HG02943 (cell line): ENCODE measurements around the gene SLC17A9.

ENCODE experiments used
- ATAC-seq: cut with Tn5 transposase; IDR thresholded peaks from one replicate; pipeline ENCODE4 v1.9.1; 2021; ENCODE audit warnings: mild to moderate bottlenecking, low read depth, moderate library complexity; ENCODE audit not compliant: unreplicated experiment

SLC17A9 gene

DNA sequence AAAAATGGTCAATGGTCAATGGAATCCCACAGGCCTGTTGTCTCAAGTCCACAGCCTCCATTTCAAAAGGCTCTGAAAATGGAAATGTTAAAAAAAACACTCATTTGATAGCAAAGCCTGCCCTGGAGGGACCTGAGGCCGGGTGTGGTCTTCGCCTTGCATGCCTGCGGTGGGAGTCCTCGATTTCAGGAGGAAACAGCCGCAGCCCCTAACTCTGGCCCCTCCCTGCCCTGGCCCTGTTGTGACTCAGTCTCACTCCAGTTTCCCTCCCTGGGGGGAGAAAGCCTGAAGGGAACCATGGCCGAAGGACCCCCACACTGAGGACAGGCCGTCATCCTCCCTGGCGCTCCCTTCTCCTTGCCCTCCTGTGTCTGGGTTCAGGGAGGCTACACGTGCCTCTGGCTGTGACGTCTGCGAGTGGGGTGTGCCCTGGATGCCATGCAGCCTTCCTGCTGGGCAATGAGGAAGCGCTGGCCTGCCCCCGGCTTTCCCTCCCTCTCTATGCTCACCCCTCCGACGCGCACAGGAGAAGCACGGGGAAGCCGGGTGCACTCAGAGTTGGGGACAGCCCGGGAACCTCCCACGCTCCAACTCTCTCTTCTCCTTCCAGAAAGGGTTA is 45.0 kb downstream of the SLC17A9 start:
- no peak for ATAC-seq

DNA sequence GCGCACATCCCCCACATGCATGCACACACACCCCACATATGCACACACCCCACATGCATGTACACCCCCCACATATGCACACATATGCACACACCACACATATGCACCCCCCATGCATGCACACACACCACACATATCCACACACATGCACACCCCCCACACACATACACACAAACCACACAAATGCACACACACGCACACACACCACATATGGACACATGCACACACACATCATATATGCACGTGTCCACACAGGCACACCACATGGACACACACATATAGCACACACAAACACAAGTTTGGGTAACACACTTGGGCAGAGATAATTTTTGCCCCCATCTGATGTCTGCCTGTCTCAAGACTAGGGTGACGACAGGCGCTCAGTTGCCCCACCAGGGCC is 45.9 kb downstream of the SLC17A9 start:
- no peak for ATAC-seq

DNA sequence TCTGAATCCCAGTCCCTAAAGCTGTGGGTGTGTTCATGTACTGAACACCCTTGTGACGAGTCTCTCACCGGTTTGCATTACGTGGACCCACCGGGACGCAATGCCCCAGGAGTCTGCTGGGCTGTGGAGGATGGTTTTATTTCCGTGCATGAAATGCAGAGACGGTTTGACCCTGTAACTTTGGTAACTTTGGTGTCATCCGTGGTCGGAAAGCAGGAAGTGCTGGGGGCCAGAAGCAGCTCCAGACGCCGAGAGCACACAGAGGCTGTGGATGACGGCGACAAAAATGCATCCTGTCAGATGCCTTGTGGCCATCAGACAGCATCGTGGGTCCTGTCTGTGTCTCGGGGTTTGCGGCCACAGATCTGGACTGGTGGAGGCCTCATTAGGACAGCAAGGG is 47.1 kb downstream of the SLC17A9 start:
- no peak for ATAC-seq

DNA sequence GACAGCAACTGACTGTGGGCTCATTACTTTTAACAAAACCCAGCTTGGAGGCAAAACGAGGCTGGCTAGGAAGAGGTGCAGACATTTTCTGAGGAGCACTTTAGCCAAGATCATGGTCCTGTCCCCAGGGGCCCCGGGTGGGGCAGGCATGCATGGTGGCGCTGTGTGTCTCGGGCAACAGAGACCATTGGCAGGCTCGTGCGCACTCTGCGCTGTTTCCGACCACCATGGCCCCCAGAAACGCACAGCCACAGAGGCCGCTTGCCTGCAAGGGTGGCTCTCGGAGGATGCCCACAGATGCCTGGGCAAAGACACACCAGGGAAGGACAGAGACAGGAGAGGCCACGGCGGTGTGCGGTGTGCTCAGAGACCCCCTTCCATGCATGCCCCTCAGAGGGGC is 47.5 kb downstream of the SLC17A9 start:
- no peak for ATAC-seq

DNA sequence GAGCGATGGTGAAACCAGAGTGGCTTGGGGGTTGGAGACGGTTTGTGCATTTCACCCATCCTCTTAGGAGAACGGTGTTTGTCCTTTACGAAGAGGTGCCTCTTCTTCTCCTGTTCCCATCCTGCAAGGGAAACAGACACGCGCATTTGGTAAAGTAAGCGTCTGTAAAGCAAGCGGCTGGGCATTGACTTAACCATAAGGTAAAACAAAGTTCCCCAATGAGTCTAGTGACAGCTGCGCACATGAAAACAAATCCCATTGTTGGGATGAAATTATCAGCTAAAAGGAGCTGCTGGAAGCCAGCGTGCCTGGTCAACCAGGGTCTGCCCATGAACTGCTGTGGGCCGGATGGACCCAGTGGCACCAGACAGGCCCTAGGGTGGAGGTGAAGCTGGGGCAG is 48.4 kb downstream of the SLC17A9 start:
- ATAC-seq = no peak

DNA sequence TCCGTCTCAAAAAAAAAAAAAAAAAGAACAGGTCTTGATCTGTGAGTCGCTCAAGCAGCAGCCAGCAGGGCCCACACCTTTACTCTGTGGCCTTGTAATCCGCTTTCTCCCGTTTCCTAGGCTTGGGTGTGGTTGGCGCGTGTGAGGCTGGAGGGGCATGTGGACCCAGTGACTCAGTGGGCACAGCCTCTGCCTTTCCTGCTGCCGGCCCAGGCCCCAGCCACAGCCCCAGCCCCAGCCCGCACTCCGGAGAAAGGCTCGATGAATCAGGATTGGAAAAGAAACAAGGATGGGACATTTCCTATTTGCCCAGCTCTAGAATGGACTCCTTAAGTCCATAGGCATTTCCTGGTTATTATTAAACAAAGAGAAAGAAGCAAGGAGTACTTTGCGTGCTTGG is 50.0 kb downstream of the SLC17A9 start:
- no peak for ATAC-seq

DNA sequence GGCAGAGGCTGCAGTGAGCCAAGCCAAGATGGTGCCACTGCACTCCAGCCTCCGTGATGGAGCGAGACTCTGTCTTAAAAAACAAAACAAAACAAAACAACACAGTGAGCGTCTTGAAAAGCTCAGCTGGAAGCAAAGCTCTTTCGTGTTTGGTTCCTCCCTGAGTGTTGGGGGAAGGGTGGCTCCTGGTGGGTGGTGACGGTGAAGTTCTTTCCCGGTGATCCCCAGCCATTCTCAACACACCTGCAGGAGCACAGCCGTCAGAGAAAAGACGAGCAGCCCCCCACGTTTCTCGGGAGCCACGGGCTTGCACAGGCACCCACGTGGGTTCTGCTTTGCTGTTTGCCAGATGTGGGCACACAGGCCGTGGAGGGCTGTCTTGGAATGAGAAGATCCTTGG is 51.0 kb downstream of the SLC17A9 start:
- no peak for ATAC-seq

DNA sequence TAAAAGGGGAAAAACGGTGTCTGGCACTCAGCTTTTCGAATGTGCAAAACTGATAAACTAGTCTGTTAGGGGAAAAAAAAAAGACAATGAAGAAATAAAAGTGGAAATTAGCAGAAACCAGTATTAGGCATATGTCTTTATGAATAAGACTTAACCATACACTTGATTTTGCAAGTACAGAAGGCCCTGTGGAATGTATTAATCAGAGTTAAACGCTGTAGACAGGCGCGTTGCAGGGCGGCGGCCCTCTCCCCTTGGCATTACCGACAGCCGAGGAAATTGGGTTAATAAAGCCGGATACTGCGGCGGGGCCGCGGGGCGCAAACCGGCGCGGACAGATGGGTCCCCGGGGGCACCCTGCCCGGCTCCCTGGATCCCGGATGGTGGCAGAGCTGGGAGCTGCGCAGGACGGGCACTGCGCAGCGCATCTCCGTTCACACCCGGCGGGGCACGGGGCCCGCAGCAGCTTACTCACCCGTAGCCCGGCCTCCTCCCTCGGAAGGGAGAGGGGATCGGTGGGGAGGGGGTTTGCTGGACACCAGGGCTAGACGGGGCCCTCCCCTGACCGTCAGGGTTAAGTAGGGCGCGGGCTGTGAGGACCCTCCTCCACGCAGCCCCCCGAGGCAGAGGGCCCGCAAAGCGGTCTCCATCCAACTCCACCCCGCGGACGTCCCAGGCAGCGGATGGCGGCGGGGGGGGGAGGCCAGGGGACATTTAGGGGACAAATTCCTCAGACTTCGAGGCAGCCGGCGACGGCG is 52.3 kb downstream of the SLC17A9 start:
- no peak for ATAC-seq

DNA sequence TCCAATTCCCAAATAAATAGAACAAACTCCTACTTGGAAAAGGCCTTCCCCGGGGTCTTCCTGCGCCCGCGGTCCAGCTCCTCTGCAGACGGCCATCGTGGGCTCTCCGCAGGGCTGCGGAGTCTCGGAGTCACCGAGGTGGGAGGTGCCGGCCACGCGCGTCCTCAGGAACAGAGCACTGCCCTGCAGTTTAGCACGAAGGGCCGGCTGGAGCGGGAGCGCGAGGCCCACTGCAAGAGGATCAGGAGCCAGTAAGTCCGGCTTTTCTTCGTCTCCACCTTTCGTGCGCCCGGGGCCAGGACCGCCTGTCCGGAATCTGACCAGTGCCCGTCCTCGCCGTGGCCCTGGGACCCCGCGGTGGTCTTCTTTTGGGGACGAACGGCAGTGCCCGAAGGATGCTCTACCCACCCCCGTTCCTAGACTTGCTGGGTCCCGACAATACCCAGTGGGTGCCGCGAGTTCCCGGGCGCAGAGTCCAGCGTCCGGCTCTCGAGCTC is 52.9 kb downstream of the SLC17A9 start:
- ATAC-seq = no peak

DNA sequence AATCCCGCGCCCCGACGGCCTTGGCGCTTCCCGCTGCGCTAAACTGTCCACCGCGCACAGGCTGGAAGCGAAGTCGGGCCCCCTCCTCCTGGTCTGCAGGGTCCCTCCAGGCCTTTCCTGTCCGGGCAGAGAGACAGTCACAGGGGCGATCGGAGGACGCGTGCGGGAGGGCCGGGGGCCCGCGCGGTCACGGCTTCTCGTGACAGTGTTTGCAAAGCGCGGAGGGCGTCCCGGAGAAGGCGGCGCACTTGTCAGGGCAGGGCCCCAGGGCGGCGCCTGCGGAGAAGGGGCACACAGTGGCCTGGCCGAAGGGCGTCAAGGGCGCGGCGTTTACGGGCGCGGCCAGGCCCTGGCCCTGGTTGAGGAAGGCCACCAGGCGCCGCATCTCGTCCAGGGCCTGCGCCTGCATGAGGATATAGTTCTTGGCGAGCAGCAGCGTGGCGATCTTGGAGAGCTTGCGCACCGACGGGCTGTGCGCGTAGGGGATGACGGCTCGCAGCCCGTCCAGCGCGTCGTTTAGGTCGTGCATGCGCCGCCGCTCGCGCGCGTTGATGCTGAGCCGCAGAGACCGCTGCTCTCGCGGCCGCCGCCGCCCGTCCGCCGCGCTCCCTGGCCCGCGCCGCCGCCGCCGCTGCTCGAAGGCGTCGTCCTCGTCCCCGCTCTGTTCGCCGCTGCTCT is 53.5 kb downstream of the SLC17A9 start:
- ATAC-seq = no peak

DNA sequence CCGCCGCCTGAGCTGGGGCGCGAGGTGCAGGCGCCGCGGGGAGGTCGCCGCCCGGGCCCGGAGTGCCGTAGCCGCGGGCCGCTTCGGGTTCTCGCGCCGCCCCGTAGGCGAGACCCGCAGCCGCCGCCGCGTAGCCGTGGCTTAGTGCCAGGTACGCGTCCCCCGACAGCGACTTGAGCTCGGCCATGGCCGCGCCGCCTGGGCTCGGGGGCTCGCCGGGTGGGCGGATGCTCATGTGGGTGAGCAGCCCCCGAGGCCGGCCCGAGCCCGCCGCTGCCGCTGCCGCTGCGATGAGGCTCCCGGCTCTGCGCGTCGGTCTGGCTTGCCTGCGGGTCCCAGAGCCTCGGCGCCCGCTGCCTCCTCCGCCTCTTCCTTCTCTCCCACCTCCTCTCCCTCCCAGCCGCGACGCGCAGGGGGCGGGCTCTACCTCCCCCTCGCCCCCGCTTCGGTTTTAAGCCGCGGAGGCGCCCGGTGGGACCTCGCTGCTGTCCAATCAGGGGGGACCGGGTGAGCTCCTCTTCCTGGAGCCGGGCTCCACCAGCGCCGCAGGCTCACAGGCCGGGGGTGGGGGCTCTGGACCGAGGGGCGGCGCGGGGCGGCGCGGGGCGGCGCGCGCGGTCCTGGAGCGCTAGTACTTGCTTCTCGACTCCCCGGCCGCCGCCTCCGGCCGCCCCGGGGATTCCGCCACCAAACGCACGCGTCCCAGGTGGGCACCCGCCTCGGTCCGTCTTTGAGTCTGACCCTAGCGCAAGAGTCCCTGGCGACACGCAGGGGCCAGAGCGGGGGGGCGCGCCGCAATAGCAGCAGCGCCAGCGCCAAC is 54.2 kb downstream of the SLC17A9 start, which contains the start of gene BHLHE23:
TSS of gene BHLHE23 (minus strand) at position 425 of the 820 bp plus-strand sequence. CDS start at position 235, 190 bp downstream.
- no peak for ATAC-seq

DNA sequence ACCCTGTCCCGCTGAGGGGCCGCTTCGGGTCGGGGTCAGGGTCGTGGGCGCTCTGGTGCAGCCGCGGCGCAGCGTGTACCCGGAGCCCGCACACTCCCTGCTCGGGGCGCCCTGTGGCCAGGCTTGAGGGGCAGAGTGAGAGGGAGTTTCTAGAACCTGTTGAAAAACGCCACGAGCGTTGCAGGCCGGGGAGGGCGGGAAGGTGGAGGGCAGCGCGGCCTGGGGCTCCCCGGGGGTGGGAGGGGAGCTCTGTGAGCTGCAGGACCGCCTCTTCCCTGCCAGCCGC is 54.8 kb downstream of the SLC17A9 start:
- ATAC-seq = no peak

DNA sequence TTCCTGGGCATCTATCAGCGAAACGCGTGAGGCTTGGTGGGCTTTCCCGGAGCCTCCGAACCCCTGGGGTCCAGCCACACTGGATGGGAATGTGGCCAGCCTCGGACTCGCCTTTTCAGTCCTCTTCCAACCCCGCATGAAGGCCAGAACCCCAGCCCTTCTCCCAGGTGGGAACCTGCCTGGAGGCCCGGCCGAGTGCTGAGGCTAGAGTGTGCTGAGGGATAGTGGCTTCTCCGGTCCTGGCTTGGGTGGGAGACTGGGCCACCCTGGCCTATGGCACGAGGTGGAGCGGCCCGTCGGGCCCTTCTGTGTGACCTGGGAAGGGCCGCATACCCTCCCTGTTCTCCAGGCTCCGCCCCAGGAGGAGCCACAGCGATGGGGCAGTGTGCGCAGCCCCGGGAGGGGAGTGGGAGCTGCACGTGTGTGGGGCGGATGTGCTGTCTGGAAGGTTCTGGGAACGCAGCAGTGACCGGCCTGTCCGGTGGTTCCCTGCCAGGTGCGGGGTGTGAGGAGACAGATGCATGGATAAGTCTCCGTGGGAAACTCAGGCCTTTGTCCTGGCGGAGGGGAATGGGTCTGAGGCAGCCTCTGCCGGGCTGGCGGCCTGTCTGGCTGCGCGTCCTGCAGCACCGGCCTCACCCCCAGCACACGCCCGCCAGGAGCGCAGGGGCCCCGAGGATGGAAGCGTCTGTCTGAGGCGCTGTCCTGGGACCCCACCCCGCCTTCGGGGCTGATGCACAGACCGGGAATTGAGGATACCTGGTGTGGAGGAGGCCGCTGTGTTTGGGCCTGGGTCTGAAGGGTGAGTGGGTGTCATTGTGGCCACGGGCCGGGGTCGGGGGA is 55.4 kb downstream of the SLC17A9 start:
- no peak for ATAC-seq

DNA sequence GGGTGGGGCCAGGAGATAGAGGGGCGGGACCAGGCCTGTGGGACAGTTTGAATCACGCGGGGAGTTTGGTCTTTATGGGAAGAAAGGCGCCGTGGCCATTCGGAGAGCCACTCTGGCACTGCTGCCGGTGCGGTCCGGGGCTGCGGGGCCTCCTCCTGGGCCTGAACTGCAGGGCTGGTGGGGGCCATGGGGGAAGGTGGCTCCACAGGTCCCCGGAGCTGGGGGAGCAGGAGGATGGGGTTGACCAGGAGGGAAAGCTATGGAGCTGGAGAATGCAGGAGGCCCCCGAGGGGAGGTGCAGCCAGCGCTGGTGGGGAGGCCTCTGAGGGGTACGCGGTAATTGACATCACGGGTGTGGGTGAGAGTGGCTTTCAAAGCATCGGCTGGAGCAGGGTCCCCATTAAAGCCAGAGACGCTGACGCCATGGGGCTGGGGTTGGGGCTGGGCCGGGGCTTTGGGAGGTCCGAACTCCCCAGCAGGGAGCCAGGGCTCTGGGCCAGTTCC is 56.1 kb downstream of the SLC17A9 start:
- no peak for ATAC-seq

DNA sequence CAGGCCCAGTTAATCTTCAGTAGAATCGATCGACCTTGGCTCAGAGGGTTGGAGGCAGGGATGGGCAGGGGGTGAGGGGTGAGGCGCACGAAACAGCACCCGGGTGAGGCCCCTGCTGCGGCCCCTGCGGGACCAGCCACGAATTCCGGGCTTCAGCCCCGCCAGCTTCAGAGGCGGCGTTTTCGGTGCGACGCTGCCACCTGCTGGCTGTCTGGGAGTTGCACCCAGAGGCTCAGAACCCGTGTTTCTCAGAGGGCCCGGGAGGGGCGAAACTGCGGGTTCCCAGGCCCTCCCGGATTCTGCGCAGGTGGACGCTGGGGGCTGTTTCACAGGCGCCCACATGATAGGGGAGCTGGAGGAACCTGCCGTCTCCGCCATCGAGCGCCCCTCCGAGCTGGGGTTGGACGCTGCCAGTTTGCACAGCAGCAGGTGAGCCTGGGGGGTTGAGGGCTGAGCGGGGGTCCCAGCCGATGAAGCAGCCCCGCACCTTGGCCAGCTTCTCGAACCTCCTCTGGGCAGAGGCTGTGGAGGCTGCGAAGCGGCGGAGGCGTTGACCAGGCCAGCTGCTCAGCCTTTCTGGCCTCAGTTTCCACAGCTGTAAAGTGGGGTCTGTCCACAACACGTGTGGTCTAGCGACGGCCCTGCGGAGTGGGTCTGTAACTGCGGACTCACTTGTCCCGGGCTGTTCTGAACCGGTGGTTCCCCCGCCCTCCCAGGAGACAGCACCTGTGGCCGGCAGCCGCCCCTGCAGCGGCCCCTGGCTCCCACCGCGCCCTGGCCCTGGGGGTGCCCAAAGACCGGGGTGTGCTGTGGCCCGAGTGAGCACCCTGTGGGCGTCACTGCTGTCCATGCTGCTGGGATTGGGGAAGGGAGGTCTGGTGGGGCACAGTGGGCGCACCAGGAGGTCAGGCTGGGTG is 56.8 kb downstream of the SLC17A9 start:
- peak; percentile 46 for ATAC-seq

DNA sequence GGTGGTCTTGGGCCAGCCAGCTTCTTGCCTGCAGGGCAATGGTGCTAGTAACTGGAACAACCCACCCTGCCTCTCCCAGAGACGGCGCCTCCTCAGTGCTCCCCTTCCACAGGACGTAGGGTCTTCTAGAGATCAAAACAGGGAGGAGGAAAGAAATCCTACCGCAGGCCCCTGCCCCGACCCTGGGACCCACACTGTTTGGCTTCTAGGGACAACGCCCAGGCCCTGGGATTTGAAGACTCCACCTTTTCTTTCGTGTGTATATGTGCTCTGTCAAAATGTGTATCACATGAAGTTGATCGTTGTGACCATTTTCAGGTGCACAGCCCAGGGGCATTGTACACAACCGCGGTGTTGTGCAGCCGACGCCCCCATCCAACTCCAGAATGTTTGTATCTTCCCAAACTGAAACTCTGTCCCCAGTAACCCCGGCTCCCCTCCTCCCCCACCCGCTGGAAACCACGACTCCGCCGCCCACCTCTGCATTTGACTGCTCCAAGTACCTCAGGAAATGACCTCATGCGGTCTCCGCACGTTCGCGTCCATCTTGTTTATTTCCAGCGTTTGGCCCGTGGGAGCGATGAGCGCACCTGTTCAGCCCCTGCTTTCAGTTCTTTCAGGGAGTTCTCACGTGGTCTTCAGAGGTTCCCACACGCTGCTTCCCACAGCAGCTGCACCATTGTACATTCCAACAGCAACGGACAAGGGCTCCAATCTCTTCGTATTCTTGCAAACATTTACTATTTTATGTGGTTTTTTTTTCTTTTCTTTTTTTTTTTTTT is 57.7 kb downstream of the SLC17A9 start:
- ATAC-seq = peak; percentile 56

DNA sequence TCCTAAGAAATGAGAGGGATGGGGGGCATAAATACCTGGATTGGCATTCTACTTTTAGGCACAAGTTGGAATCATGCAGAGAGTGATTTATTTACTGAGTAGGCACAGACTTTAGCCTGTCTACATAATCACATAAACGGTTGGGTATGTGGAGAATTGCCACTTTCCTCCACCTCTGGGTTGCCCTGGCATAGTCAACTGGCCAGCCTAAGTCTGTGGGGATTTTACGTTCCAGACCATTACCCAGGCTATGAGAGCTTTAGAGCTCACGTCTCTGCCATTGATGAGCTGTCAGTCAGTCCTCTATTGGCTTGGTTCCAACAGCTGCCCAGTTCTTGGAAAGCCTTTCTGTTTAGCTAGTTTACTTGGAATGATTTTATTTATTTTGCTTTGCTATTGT is 59.3 kb downstream of the SLC17A9 start:
- no peak for ATAC-seq

DNA sequence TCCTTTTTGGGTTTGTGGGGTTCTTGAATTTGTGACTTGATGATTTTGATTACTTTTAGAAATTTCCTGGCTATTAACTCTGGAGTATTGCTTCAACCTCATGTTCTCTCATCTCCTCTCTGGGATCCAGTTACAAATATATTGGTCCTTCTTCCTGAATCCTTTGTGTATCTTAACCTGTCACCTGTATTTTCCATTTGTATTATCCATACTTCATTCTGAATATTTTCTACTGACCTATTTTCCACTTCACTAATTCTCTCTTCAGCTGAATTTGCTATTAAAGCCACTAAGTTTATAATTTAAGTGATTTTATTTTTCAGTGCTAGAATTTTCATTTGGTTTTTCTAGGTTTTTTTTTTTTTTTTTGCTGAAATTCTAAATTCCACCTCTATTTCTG is 60.7 kb downstream of the SLC17A9 start:
- no peak for ATAC-seq
